GM21717 (cell line): ENCODE data around the gene ACACB.
"Not testable (repeated sequence)": the region's sequence is repeated elsewhere in the genome, so short reads cannot be mapped to it uniquely, and the experiment has no call there.

Source experiments
- ATAC-seq: cut with Tn5 transposase; IDR thresholded peaks from one replicate; pipeline ENCODE4 v1.9.1; 2021; ENCODE audit warnings: mild to moderate bottlenecking, moderate library complexity; ENCODE audit not compliant: unreplicated experiment

ACACB gene

DNA sequence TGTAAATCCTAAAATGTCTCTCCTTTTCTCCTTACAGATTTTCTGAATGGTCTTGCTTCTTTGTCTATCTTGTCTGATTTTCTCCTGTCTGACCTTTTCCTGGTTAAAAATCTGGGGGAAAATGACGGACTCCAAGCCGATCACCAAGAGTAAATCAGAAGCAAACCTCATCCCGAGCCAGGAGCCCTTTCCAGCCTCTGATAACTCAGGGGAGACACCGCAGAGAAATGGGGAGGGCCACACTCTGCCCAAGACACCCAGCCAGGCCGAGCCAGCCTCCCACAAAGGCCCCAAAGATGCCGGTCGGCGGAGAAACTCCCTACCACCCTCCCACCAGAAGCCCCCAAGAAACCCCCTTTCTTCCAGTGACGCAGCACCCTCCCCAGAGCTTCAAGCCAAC lies 23.0 kb downstream of the ACACB start:
- no peak for ATAC-seq

- no peak for ATAC-seq
Measured at GRCh38 chr12:109139791-109140190, 23.4 kb downstream of the ACACB start.

DNA sequence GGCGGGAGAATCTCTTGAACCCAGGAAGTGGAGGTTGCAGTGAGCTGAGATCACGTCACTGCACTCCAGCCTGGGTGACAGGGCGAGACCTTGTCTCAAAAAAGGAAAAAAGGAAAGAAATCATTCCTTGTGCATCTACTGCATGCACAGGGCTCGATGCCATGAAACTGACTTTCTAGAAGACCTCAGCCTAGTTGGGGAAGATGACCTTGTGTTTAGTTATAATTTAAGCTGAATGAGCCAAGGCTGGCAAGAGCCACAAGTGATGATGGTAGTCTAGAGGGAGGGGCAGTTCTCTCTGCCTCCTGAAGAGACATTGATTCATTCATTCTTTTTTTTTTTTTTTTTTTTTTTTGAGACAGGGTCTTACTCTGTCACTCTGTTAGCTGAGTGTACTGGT lies 24.2 kb downstream of the ACACB start:
- ATAC-seq: no peak

GRCh38 chr12:109144224-109144623 lies 27.8 kb downstream of the ACACB start:
- no peak for ATAC-seq

- ATAC-seq: not testable (repeated sequence)
Measured at GRCh38 chr12:109147126-109147525, 30.7 kb downstream of the ACACB start.

DNA sequence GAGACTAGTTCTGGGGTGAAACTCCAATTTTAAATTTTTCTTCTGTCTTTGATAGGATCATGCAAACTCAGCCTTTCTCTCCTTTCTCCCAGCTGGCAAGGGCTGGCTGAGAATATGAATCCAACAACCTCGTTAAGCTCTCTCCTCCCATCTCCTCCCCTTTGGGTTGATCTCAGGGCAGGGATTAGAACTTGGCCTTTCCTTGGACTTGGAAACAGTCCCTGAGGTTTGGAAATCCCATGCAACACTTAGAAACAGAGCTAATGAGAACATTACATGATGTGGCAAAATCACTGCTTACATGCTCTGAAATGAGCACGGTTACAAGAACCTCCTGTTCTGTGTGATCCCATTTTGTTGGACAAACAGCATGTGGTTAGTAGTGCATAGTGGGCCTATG lies 31.6 kb downstream of the ACACB start:
- no peak for ATAC-seq

GRCh38 chr12:109150124-109150640 lies 33.8 kb downstream of the ACACB start:
- no peak for ATAC-seq

DNA sequence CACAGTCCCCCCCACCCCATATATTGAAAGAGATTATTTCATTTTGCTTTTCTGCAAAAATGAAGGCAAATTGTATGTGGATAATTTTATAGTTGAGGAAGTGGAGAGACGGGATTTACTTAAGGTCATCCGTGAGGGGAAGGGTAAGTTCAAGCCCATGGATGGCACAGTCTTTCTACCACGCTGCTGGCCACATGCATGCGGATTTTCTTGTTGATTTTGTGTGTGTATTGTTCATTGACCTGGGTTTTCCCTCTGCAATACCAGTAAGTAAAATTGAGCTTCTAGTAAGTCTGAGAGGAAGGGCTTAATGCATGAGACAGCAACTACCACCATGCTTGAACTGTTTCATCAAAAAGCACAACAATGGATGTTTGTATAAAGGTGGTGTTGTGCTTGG lies 35.1 kb downstream of the ACACB start:
- ATAC-seq: no peak

DNA sequence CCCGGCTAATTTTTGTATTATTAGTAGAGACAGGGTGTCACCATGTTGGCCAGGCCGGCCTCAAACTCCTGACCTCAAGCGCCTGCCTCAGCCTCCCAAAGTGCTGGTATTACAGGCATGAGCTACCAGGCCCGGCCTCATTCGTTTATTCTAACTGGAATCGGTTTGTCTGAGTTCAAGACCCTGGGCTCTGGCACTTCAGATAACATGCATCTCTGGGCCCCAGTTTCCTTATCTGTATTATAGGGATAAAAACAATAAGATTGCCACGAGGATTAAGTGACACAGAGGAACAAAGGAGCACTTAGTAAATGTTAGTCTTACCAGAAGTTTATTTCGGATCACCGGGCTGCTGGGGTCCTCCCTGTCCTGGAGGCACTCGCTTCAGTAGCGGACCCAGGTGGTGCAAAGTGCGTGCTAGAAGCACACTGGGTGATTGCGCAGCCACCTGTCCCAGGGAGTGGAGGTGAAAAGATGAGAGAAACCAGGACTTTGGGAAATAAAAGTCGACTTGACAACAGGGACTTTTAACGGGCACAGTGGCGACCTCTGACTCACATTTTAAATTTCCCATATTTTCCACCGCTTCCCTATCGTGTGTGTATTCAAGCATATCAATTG lies 37.5 kb downstream of the ACACB start:
- no peak for ATAC-seq

DNA sequence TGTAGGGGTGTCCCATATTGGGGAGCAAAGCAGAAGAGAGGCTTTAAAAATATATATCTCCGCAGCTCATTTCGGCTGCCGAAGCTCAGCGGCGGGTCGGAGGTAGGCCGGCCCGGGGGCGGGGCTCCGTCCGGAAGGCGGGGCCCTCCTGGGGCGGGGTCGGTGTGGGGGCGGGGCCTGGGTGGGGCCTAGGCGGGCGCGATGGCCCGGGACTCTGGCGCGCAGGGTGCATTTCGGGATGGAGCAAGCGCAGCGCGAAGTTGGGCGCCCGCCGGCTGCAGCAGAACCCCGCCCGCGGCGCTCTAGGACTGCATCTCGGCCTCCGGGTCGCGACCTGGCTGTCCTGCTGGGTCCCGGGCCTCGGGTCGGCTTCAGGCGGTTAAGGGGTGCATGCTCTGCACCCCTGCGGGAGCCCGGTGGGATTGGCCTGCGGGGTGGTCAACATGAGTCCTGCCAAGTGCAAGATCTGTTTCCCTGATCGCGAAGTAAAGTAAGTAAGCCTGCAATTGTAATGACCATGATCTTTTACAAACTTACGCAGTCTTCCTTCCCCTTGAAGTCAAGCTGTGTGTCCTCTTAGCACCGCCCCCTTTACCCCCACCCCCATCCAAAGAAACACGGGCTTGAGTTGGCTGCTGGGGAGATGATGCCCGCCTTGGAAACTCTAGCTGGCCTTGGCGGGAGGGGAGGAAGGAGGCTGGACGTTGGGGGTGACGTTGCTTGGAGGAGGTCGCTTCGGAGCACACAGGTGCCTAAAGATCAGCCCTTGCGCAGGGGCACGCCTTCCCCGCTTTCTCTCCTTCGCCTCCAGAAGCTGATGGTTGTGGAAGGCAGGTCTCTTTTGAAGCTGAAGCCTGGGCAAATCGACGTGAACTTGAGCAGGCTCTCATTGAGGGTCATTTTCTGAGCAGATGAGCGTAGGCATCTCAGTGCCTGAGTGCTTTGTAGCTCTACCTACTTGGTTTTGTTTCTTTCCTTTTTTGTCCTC lies 38.4 kb downstream of the ACACB start:
- ATAC-seq: peak; percentile 83

DNA sequence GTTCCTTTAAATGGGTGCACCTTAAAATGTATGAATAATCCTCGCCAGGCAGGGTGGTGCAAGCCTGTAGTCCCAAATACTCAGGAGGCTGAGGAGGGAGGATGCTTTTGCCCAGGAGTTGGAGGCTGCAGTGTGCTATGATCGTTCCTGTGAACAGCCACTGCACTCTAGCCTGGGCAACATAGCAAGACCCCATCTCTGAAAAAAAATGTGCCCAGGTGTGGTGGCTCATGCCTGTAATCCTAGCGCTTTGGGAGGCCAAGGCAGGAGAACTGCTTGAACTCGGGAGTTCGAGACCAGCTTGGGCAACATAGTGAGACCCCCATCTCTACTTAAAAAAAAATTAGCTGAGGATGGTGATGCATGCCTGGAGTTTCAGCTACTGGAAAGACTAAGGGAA lies 39.6 kb downstream of the ACACB start:
- no peak for ATAC-seq

- no peak for ATAC-seq
Measured at GRCh38 chr12:109156586-109156985, 40.2 kb downstream of the ACACB start.

DNA sequence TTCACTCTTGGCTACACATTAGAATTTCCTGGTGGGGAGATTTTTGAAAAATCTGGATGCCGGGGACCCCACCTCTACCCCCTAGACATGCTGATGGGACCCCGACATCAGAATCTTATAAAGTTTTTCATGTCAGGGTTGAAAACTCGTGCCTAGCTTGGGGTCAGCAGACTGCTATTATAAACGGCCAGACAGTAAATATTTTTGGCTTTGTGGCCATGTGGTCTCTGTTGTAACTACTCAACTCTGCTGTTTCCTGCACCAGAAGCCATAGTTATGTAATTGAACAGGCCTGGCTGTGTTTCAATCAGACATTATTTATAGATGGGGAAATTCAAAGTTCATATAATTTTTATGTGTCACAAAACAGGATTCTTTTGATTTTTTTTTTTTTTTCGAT lies 41.6 kb downstream of the ACACB start:
- ATAC-seq: no peak

DNA sequence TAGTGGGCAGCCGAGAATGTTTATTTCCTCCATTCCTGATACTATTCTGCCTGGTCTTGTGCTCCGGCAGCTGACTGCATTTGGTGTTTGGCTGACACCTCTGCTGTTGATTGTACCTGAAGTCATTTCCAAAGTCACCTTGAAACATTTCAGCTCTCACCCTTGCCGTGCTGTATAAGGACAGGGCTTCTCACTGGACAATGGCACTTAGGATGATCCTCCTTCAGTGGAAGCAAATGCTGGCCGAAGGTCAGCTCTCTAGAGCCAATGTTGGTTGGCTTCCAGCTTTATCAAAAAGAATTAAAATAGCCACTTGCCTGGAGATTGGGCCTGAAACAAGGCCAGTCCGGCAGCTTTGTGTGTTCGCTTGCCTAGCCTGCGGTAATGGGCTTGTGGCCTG lies 44.0 kb downstream of the ACACB start:
- no peak for ATAC-seq

DNA sequence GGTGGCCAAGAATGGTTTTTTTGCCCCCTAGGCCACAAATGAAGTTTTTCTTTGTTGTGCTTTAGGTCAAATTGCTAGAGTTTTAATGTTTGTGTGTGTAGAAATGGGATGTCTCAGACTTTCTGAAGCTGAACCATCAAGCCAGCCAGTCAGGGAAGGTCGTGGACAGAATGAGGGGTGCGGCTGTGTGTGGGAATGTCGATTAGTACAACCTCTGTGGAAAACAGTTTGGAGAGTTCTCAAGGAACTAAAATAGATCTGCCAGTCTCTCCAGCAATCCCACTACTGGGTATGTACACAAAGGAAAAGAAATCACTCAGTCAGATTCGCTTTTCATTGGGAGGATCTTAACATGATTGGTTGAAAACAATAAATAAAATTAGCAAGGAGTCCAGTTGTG lies 44.5 kb downstream of the ACACB start:
- no peak for ATAC-seq

GRCh38 chr12:109162551-109162950 lies 46.2 kb downstream of the ACACB start:
- no peak for ATAC-seq

DNA sequence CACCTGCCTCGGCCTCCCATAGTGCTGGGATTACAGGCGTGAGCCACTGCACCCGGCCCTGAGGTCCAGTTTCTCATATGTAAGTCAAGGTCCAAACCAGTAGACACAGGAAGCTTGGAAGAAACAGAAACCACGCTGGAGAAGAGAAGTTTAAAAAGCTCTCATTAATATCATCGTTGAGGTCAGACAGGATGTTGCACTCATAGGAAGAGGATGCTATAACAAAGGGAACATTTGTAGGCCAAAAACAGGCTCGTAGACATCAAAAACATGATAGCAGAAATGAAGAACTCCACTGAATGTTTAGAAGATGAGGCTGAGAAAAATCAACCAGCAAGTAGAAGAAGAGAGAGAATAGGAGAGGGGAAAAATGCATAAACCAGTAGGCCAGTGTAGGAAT lies 46.8 kb downstream of the ACACB start:
- no peak for ATAC-seq

GRCh38 chr12:109165599-109165998 lies 49.2 kb downstream of the ACACB start:
- no peak for ATAC-seq

GRCh38 chr12:109166371-109166770 lies 50.0 kb downstream of the ACACB start:
- ATAC-seq: no peak

- ATAC-seq: no peak
Measured at GRCh38 chr12:109167781-109168180, 51.4 kb downstream of the ACACB start.

DNA sequence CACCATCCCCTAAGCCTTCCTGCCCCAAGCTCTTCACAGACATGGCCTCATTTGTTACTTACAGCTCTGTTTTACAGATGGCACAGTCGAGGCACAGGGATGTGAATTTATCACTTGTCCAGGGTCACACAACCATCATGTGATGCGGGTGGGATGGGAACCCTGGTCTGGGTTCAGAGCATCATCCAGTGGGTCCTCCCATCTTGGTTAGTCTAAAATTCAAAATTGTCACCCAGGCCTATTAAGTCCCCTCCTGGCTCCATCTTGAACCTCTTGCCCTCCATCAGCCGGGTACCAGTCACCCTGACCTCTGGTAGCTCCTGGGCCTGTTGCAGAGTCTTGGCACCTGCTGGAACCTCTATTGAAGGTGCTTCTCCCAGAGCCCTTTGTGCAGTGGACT lies 52.9 kb downstream of the ACACB start:
- no peak for ATAC-seq

- ATAC-seq: no peak
Measured at GRCh38 chr12:109169686-109170085, 53.3 kb downstream of the ACACB start.
